ENCODE measurements around the gene TXNRD1.
A peak's percentile ranks its signal among the peaks of the same experiment; 100 is the strongest.

Gene TXNRD1

DNA sequence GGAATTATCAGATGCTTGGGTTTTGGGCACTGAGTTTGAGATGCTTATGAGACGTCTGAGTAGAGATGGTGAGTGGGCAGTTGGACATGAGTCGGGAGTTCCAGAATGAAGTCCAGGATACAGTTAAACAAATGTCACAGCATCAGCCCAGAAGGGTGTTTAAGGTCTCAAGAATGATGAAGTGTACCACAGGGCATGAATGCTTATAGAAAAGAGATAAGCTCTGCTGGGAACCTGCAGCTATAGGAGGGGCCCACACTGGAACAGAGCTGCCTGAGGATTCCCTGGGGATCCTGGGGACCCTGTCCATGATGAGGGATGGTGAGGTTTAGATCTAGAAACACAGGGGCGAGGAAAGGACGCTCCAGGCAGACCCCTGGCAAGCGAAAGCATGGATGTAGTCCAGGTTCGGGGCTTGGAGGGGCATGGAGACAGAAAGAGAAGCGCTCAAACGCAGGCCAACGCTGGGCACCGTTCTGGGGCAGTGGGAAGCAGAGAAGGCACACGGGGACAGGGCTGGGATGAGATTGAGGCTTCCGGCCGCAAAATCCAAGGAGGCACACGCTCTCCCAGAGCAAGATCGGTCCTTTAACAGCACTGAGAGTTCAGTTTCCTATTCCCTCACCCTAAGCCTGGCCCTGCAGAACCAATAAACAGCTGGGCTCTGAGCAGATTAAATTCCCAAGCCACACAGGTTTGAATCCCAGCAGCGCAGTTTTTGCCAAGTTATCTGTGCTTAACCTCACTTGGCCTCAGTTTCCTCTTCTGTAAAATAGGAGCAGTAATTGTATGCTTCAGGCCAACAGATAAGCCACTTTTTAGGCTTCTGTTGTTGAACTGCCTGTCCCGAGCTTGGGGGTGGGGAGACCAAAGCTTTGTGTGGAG lies 140.9 kb downstream of the TXNRD1 start:
- ATAC-seq, result no peak
- H3K4me3 Mint-ChIP-seq, result no peak overlapping the region
- H3K4me1 Mint-ChIP-seq, result no peaks in the 10 kb centered on the region
- peaks cover 16% of the 10 kb centered on the region for H3K36me3 Mint-ChIP-seq
- peaks cover 3% of the 10 kb centered on the region for H3K9me3 Mint-ChIP-seq
- no peaks in the 10 kb centered on the region for H3K27me3 Mint-ChIP-seq
- H3K27ac Mint-ChIP-seq, result no peak overlapping the region

DNA sequence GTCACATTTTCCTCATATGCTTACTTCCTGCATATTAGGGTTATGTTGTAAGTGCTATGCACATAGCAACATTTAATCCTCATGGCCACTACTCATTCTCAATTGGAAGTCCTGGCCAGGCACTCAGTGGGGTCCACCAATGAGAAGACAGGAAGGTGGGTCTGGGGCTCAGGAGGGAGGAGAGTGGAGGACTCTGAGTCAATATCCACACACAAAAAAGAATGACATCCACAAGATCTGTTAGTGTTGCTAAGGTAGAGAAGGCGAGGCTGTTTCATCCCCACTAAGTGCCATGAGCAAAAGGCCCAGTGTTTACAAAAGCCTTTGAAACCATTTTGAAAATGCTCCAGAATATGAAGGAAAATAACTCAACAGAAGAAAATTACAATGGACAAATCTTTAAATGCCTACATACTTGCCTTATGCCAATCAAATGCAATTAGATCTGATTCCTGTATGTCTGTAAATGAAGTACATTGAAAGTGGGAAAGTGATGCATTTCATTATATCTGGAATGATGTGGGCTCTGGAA lies 141.9 kb downstream of the TXNRD1 start:
- Mint-ChIP-seq H3K27me3 (no peaks in the 10 kb centered on the region), H3K9me3 (peaks cover 3% of the 10 kb centered on the region), H3K36me3 (peaks cover 11% of the 10 kb centered on the region), H3K27ac (no peak overlapping the region), H3K4me1 (no peaks in the 10 kb centered on the region), H3K4me3 (no peak overlapping the region)
- ATAC-seq, result no peak

- ATAC-seq, result peak; percentile 86
- no peaks in the 10 kb centered on the region for H3K27me3 Mint-ChIP-seq
- H3K9me3 Mint-ChIP-seq, result peaks cover 3% of the 10 kb centered on the region
- H3K4me3 Mint-ChIP-seq, result no peak overlapping the region
- no peaks in the 10 kb centered on the region for H3K4me1 Mint-ChIP-seq
- H3K27ac Mint-ChIP-seq, result no peak overlapping the region
- H3K36me3 Mint-ChIP-seq, result peaks cover 8% of the 10 kb centered on the region
These were observed 142.9 kb downstream of the TXNRD1 start for GRCh38 chr12:104358353-104359003.

DNA sequence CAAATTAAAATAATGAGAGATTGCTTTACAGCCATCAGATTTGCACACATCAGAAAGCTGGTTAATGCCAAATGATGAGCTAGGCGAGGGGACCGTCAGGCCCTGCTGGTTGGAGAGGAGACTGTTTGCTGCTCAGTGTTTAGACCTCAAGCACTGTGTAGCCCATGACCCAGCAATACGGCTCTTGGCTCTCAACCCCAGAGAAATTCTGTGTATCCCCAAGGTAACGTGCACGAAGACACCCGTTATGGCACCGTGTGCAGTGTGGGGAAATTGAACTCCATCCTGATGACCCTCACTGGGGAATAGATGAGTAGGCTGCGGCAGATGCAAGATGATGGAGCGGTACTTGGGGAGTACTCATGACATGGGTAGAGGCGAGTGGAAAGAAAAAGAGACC lies 143.6 kb downstream of the TXNRD1 start:
- no peak overlapping the region for H3K27ac Mint-ChIP-seq

GRCh38 chr12:104360157-104360556 lies 144.6 kb downstream of the TXNRD1 start:
- no peak for ATAC-seq
- H3K27me3 Mint-ChIP-seq, result no peaks in the 10 kb centered on the region
- no peak overlapping the region for H3K4me3 Mint-ChIP-seq
- H3K9me3 Mint-ChIP-seq, result peaks cover 3% of the 10 kb centered on the region
- H3K36me3 Mint-ChIP-seq, result peaks cover 5% of the 10 kb centered on the region
- H3K4me1 Mint-ChIP-seq, result no peaks in the 10 kb centered on the region
- H3K27ac Mint-ChIP-seq, result no peak overlapping the region

More for the DNA sequence above, 143.6 kb downstream of the TXNRD1 start:
- no peak for ATAC-seq
- no peak overlapping the region for H3K4me3 Mint-ChIP-seq
- peaks cover 3% of the 10 kb centered on the region for H3K9me3 Mint-ChIP-seq
- no peaks in the 10 kb centered on the region for H3K27me3 Mint-ChIP-seq
- peaks cover 5% of the 10 kb centered on the region for H3K36me3 Mint-ChIP-seq
- H3K4me1 Mint-ChIP-seq, result no peaks in the 10 kb centered on the region

- Mint-ChIP-seq H3K4me3 (no peak overlapping the region), H3K27me3 (no peaks in the 10 kb centered on the region), H3K4me1 (no peaks in the 10 kb centered on the region), H3K27ac (no peak overlapping the region), H3K9me3 (peaks cover 3% of the 10 kb centered on the region), H3K36me3 (peaks cover 5% of the 10 kb centered on the region)
- ATAC-seq, result no peak
These were observed 145.6 kb downstream of the TXNRD1 start for GRCh38 chr12:104360983-104361707.

GRCh38 chr12:104365921-104366410 lies 150.4 kb downstream of the TXNRD1 start:
- H3K4me3 Mint-ChIP-seq, result no peak overlapping the region
- no peaks in the 10 kb centered on the region for H3K4me1 Mint-ChIP-seq
- H3K36me3 Mint-ChIP-seq, result peaks cover 22% of the 10 kb centered on the region

DNA sequence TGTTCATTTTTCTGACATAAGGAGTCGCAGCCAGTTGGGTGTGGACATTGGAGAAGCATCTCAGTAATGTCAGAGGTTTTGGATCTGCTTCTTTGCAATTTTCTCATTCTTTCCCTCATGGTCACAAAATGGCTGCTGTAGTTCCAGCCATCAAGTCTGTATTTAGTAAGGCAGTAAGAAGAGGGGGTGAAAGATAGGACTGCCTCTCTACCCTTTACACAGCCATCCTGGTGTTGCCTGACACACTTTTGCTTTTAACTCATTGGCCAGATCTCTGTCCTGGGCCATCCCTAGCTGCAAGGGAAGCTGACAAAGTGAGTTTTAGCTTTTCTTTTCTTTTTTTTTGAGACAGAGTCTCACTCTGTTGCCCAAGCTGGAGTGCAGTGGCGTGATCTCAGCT lies 154.1 kb downstream of the TXNRD1 start:
- Mint-ChIP-seq H3K36me3 (peaks cover 22% of the 10 kb centered on the region), H3K9me3 (no peaks in the 10 kb centered on the region), H3K4me1 (peaks cover 14% of the 10 kb centered on the region), H3K27ac (no peak overlapping the region), H3K4me3 (no peak overlapping the region), H3K27me3 (no peaks in the 10 kb centered on the region)
- no peak for ATAC-seq

More at GRCh38 chr12:104365921-104366410, 150.4 kb downstream of the TXNRD1 start:
- no peak for ATAC-seq
- Mint-ChIP-seq H3K9me3 (no peaks in the 10 kb centered on the region), H3K27ac (no peak overlapping the region), H3K27me3 (no peaks in the 10 kb centered on the region)

DNA sequence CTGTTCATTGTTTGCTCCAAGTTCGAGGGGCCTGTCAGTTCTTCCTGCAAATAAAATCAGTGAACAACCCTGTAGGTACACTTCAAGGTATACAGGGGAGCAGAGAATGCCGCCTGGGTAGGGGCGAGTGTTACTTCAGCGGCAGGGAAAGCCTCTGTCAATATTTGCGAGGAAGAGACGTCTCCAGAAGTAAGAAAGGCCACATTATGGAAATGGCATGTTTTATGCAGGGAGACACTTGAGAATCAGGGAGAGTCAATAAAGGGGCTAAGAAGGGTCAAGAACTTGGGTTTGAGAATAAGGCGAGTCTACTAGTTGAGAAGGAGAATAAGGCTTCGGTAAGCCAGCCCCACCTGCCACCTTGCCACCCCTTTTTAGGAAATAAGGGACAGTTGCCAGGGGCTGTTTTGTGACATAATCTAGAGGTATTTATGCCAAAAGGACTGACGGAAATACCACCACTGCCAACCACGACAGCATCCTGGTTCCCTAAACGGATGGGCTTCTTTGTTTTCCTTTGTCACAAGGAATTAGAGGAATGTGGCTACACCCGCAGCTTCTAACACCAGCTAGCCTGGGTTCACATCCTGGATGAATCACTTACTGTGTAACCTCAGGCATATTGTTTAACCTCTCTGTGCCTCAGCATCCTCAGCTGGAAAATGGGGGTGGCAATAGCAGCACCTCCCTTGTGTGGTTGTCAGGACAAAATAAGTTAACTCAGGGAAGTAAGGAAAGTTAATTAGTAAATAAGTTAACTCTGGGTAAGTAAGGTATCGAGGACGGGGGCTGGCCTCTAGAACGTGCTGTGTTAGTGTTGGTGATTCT lies 155.7 kb downstream of the TXNRD1 start:
- Mint-ChIP-seq H3K4me1 (peaks cover 14% of the 10 kb centered on the region), H3K4me3 (no peak overlapping the region), H3K27ac (no peak overlapping the region), H3K9me3 (no peaks in the 10 kb centered on the region), H3K36me3 (peaks cover 22% of the 10 kb centered on the region), H3K27me3 (no peaks in the 10 kb centered on the region)
- ATAC-seq, result no peak

GRCh38 chr12:104372061-104372720 lies 156.6 kb downstream of the TXNRD1 start:
- Mint-ChIP-seq H3K4me3 (no peak overlapping the region), H3K27ac (peak overlapping the region; percentile 5), H3K36me3 (peaks cover 22% of the 10 kb centered on the region), H3K9me3 (no peaks in the 10 kb centered on the region), H3K4me1 (peaks cover 14% of the 10 kb centered on the region), H3K27me3 (no peaks in the 10 kb centered on the region)
- peak; percentile 85 for ATAC-seq

DNA sequence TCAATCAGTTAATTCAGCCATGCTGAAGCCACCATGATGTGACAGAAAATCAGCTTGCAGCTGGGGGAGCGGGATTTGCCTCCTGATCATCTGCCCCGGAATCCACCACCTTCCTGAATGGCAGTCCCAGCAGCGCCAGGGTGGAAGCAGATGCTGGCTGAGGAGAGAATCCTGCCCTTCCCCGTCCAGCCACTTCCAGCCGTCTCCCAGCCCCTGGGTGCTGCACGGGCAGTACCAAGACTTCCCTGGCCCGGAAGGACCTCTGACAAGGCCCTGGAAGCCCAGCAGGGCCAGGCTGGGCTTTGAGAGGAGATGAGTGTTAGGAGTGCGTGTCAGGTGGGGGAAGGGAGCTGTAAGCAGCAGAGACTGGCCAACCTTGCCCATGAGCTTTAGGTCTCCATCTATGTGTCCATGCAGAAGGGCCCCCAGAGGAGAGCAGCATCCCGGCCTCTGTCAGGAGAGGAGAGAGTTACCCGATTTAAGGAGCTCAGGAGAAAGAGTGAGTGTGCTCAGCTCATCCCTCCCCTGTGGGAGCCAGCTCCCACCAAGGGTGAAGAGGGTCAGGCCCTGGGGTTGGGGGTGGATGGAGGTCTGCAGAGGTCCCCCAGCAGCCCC lies 157.2 kb downstream of the TXNRD1 start:
- ATAC-seq, result no peak
- Mint-ChIP-seq H3K27me3 (no peaks in the 10 kb centered on the region), H3K4me3 (no peak overlapping the region), H3K36me3 (peaks cover 21% of the 10 kb centered on the region), H3K4me1 (peaks cover 14% of the 10 kb centered on the region), H3K9me3 (no peaks in the 10 kb centered on the region), H3K27ac (peak overlapping the region; percentile 5)

DNA sequence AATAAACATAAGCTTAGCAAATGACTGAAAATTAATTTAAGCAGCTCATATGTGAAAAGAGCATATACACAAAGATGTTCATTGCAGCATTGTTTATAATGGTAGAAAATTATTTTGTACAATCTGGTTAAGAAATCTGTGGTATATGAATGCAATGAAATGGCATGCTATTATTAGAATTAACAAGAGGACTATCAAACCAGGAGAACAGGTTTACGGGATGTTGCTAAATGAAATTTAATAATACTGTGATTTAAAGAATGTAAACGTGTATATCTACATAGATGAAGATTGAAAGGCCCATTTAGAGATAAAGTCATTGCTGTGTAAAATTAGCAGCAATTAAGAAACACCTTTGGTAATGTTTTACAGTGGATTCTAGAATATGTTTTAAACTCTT lies 158.5 kb downstream of the TXNRD1 start:
- peaks cover 10% of the 10 kb centered on the region for H3K36me3 Mint-ChIP-seq
- ATAC-seq, result no peak
- no peak overlapping the region for H3K27ac Mint-ChIP-seq
- H3K9me3 Mint-ChIP-seq, result no peaks in the 10 kb centered on the region
- no peak overlapping the region for H3K4me3 Mint-ChIP-seq
- peaks cover 14% of the 10 kb centered on the region for H3K4me1 Mint-ChIP-seq
- H3K27me3 Mint-ChIP-seq, result no peaks in the 10 kb centered on the region

GRCh38 chr12:104374806-104375205 lies 159.2 kb downstream of the TXNRD1 start:
- H3K4me1 Mint-ChIP-seq, result peaks cover 14% of the 10 kb centered on the region
- H3K4me3 Mint-ChIP-seq, result no peak overlapping the region
- H3K36me3 Mint-ChIP-seq, result peaks cover 7% of the 10 kb centered on the region
- no peaks in the 10 kb centered on the region for H3K27me3 Mint-ChIP-seq
- no peak for ATAC-seq
- H3K9me3 Mint-ChIP-seq, result no peaks in the 10 kb centered on the region
- H3K27ac Mint-ChIP-seq, result no peak overlapping the region

GRCh38 chr12:104375775-104376174 lies 160.2 kb downstream of the TXNRD1 start:
- no peak for ATAC-seq
- Mint-ChIP-seq H3K27ac (no peak overlapping the region), H3K4me3 (no peak overlapping the region), H3K4me1 (peaks cover 14% of the 10 kb centered on the region), H3K27me3 (no peaks in the 10 kb centered on the region), H3K36me3 (no peaks in the 10 kb centered on the region), H3K9me3 (no peaks in the 10 kb centered on the region)

All from stimulated activated memory B cell treated with anti-CD40 and anti-IgM and Interleukin-4, amounts not matched to agents 10 μg/mL and 1 μg/mL and 100 μg/mL, for 72 hours (primary cell).